WERI-Rb-1 (cell line): ENCODE measurements around the gene CNGA1.

Experiments
- DNase-seq: peaks from one replicate; pipeline ENCODE4 v3.0.0-alpha.2; 2020
- H3K27ac ChIP-seq: fragments of 250-450 bp; sonication (Bioruptor Pico); 2 replicates; pipeline ENCODE4 v1.5.1; 2020; ENCODE audit warnings: mild to moderate bottlenecking, moderate library complexity
- H3K27me3 ChIP-seq: fragments of 250-450 bp; sonication (Bioruptor Pico); 2 replicates; pipeline ENCODE4 v1.5.1; 2021; ENCODE audit warnings: mild to moderate bottlenecking, low read depth, moderate library complexity; ENCODE audit not compliant: insufficient read depth, severe bottlenecking
- H3K36me3 ChIP-seq: fragments of 250-450 bp; sonication (Bioruptor Pico); 2 replicates; pipeline ENCODE4 v1.5.1; 2020; ENCODE audit warnings: mild to moderate bottlenecking, moderate library complexity
- H3K4me3 ChIP-seq: 2 replicates; pipeline ENCODE4 v1.5.1; 2011; ENCODE audit warnings: low read depth, mild to moderate bottlenecking, control low read depth, low read length
- H3K9me3 ChIP-seq: fragments of 250-450 bp; sonication (Bioruptor Pico); 2 replicates; pipeline ENCODE4 v1.5.1; 2021; ENCODE audit warnings: mild to moderate bottlenecking, moderate library complexity; ENCODE audit not compliant: severe bottlenecking
- TF ChIP-seq, protein P1 (sequence below): IDR thresholded peaks from 2 replicates; pipeline ENCODE4 v1.5.1; 2011; ENCODE audit warnings: low read depth, mild to moderate bottlenecking, control low read depth, inconsistent platforms, low read length

The CNGA1 gene

DNA sequence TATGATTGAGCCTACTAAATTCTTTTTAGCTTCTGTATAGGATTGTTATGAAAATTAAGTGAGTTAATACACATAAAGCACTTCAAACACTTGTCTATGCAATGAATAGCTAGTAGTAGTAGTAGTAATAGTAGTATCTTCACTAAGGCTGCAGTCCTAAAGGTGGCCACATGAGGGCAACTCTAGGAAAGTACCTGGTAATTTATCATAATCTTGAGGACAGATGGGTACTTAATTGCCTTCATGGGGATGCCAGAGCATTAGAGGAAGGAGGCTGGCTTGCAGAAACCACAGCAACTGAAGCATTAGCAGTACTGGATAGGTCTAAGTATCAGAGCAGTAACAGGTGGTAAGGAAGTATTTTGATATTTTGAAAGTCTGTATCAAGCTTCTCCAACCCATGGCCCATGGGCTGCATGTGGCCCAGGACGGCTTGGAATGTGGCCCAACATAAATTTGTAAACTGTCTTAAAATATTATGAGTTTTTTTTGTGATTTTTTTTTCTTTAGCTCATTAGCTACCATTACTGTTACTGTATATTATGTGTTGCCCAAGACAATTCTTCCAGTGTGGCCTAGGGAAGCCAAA is 17.4 kb upstream of the CNGA1 start:
- no peaks in the 10 kb centered on the region for H3K9me3 ChIP-seq
- TF ChIP-seq, protein P1, sequence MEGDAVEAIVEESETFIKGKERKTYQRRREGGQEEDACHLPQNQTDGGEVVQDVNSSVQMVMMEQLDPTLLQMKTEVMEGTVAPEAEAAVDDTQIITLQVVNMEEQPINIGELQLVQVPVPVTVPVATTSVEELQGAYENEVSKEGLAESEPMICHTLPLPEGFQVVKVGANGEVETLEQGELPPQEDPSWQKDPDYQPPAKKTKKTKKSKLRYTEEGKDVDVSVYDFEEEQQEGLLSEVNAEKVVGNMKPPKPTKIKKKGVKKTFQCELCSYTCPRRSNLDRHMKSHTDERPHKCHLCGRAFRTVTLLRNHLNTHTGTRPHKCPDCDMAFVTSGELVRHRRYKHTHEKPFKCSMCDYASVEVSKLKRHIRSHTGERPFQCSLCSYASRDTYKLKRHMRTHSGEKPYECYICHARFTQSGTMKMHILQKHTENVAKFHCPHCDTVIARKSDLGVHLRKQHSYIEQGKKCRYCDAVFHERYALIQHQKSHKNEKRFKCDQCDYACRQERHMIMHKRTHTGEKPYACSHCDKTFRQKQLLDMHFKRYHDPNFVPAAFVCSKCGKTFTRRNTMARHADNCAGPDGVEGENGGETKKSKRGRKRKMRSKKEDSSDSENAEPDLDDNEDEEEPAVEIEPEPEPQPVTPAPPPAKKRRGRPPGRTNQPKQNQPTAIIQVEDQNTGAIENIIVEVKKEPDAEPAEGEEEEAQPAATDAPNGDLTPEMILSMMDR = no peak
- H3K27me3 ChIP-seq = no peaks in the 10 kb centered on the region
- H3K4me3 ChIP-seq = no peak overlapping the region
- no peak overlapping the region for H3K27ac ChIP-seq
- peak; percentile 53 for DNase-seq
- H3K36me3 ChIP-seq = no peaks in the 10 kb centered on the region

DNA sequence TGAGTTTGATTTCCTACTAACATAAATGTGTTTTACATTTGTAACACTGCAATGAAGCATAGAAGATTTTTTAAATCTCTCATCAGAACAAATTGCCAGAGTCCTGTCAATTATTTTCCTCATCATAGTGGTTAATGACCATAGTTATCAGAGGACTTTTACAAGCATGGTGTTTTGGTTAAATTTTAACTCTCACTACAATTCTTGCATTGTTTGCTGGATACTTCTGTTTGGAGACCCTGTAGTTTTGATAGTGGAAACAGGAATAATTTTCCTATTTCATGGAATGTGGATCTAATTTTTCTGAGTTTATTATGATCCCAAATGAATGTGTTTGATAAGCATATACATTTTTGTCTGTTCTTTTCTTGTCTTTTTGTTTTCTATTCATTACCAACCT is 16.9 kb upstream of the CNGA1 start:
- no peak overlapping the region for H3K4me3 ChIP-seq
- no peaks in the 10 kb centered on the region for H3K36me3 ChIP-seq
- TF ChIP-seq, protein P1 = no peak
- no peak overlapping the region for H3K27ac ChIP-seq
- no peaks in the 10 kb centered on the region for H3K27me3 ChIP-seq
- no peak for DNase-seq
- H3K9me3 ChIP-seq = no peaks in the 10 kb centered on the region

DNA sequence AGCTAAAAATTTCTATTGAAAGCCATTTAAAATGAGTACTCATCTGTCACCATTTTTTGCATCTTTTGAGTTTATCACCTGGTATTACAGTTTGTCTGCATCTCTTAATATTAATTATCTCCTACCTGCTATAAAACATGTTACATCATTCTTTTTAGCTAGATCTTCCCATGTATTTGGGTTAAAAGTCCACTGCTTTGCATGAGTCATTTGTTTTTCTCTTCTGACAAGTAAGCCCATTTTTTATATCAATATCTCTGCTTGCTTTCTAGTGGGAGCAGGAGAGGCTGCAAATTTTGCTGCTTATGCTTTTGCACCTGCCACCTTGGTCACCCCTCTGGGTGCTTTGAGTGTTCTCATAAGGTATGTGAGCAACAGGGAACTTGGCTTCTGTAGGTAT is 16.2 kb upstream of the CNGA1 start:
- Histone ChIP-seq H3K27ac (no peak overlapping the region), H3K4me3 (no peak overlapping the region), H3K36me3 (no peaks in the 10 kb centered on the region), H3K27me3 (no peaks in the 10 kb centered on the region), H3K9me3 (no peaks in the 10 kb centered on the region)
- no peak for DNase-seq
- TF ChIP-seq, protein P1 = no peak

DNA sequence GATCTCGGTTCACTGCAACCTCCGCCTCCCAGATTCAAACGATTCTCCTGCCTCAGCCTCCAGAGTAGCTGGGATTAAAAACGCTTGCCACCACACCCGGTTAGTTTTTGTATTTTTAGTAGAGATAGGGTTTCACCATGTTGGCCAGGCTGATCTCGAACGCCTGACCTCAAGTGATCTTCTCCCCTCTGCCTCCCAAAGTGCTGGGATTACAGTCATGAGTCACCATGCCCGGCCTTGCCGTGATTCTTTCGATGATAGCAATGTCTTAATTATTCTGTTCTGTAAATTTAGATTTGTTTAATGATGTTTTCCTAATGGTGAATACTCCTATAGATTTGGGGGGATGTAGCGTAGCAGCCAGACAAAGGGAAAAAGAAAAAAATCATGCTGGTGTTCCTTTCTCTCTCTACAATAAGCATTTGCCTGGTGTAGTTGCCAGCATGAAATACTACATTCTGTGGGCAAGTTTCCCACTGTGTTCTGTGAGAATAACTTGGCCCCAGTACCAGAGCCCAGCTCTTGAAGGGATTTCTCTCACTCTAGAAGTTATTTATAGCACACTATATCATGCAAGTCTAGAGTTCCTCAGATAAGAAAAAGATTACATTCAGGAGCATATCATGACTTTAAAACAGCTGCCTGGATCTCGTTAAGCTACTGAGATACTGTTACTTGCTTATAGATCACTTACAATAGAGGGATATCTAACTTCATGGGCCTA is 15.5 kb upstream of the CNGA1 start:
- no peaks in the 10 kb centered on the region for H3K27me3 ChIP-seq
- no peak for DNase-seq
- no peaks in the 10 kb centered on the region for H3K9me3 ChIP-seq
- TF ChIP-seq, protein P1 = no peak
- no peak overlapping the region for H3K4me3 ChIP-seq
- H3K36me3 ChIP-seq = no peaks in the 10 kb centered on the region
- no peak overlapping the region for H3K27ac ChIP-seq

DNA sequence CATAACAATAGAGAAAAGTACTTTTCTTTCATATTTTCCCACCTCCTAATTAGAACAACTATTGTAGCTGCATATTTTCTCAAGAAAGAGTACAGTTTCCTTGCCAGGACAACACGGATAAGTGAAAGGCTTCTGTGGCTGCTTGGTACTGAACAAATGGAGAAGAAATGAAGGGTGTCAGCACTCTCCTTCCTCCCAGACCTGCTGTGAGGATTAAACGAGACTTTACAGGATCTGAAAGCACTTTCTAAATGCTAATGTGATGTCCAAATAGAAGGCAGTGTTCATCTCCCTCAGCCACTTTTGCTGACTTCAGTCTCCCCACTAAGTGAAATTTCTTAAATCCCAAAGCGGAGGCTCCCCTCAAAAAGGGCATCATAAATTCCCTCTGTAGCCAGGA is 14.0 kb upstream of the CNGA1 start:
- Histone ChIP-seq H3K9me3 (no peaks in the 10 kb centered on the region), H3K27ac (no peak overlapping the region), H3K4me3 (no peak overlapping the region), H3K27me3 (no peaks in the 10 kb centered on the region), H3K36me3 (no peaks in the 10 kb centered on the region)
- TF ChIP-seq, protein P1 = no peak
- DNase-seq = no peak
